ENCODE results near the gene MTA2.

The MTA2 gene

DNA sequence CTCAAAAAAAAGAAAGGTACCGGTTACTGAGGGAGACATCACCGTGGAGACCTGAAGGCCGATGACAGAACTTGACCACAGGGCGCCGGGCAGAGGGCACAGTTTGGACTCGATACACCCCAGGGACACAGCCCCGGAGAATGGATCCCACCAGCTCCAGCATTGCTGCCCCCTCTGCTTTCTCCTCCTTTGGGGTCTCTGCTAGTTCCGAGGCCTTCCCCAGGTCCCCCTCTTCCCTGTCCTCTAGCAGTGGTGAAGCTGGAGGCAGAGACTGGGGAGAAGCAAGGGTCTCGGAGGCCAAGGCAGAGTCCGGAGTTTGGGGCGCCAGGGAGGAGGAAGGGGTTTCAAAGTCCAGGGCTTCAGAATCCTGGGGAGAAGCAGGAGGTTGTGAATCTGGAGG, 23.1 kb downstream of the MTA2 start:
- Histone ChIP-seq H3K9me3 (no peaks in the 10 kb centered on the region), H3K36me3 (peaks cover under 1% of the 10 kb centered on the region; the same call in 1 of the 2 replicates), H3K4me3 (ENCODE audit: low read depth, low read length) (no peak overlapping the region), H3K4me1 (no peaks in the 10 kb centered on the region), H3K27me3 (no peaks in the 10 kb centered on the region)
- TF ChIP-seq, protein P1, sequence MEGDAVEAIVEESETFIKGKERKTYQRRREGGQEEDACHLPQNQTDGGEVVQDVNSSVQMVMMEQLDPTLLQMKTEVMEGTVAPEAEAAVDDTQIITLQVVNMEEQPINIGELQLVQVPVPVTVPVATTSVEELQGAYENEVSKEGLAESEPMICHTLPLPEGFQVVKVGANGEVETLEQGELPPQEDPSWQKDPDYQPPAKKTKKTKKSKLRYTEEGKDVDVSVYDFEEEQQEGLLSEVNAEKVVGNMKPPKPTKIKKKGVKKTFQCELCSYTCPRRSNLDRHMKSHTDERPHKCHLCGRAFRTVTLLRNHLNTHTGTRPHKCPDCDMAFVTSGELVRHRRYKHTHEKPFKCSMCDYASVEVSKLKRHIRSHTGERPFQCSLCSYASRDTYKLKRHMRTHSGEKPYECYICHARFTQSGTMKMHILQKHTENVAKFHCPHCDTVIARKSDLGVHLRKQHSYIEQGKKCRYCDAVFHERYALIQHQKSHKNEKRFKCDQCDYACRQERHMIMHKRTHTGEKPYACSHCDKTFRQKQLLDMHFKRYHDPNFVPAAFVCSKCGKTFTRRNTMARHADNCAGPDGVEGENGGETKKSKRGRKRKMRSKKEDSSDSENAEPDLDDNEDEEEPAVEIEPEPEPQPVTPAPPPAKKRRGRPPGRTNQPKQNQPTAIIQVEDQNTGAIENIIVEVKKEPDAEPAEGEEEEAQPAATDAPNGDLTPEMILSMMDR (IDR thresholded peaks at IDR 0.05; ENCODE audit: low read depth, low read length): no peak
- no peak for DNase-seq

DNA sequence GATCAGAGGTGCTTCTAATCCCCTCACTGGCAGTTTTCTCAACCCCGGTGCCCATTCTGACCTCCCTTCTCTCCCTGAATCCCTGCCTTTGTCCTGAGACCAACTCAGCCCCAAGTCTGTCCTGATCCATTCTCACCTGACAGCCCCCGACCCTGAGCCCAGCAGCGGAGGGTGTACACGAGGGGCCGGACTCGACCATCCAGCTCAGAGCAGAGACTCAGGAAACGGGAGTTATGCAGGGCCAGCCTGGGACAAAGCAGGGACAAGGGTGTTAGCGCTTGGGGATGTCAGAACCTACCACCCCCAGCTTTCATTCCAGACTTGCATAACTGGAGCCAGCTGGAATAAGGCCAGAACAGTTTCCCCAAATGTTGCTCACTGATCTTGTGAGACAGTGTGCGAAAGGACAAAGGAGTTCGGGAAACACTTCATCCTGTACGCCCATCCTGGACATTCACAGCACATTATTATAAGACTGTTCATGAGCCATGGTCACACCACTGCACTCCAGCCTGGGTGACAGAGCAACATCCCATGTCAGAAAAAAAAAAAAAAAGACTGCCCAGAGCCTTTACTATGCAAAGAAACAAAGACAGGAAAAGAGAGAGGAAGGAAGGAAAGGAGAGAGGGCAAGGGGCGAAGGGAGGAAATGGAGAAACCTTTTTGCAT, 24.5 kb downstream of the MTA2 start:
- DNase-seq: no peak
- no peak overlapping the region for H3K4me3 ChIP-seq (ENCODE audit: low read depth, low read length)
- TF ChIP-seq, protein P1 (IDR thresholded peaks at IDR 0.05; ENCODE audit: low read depth, low read length): no peak
- no peaks in the 10 kb centered on the region for H3K27me3 ChIP-seq
- no peaks in the 10 kb centered on the region for H3K9me3 ChIP-seq
- H3K36me3 ChIP-seq: peaks cover 9% of the 10 kb centered on the region
- no peaks in the 10 kb centered on the region for H3K4me1 ChIP-seq

DNA sequence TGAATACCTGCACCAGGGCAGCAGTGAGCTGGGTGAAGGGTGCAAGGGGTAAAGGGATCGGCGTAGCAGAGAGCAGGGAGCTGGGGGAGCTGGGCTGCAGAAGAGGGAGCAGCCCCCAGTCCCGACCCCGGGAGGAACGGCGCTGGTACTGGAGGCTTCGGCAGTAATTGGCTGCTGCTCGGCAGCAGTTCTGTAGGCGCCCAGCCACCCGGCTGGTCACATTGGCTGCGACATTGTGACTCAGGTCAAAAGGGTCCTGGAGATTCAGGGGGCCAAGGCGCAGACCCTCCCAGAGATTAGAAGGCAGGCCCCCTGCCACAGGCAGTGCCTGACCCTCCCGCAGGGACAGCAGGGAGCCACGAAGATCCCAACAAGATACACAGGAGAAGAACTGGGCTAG, 25.8 kb downstream of the MTA2 start:
- TF ChIP-seq, protein P1 (IDR thresholded peaks at IDR 0.05; ENCODE audit: low read depth, low read length): no peak
- H3K4me1 ChIP-seq: no peaks in the 10 kb centered on the region
- no peak overlapping the region for H3K4me3 ChIP-seq (ENCODE audit: low read depth, low read length)
- no peaks in the 10 kb centered on the region for H3K9me3 ChIP-seq
- H3K27me3 ChIP-seq: no peaks in the 10 kb centered on the region
- H3K36me3 ChIP-seq: peaks cover 23% of the 10 kb centered on the region
- no peak for DNase-seq

DNA sequence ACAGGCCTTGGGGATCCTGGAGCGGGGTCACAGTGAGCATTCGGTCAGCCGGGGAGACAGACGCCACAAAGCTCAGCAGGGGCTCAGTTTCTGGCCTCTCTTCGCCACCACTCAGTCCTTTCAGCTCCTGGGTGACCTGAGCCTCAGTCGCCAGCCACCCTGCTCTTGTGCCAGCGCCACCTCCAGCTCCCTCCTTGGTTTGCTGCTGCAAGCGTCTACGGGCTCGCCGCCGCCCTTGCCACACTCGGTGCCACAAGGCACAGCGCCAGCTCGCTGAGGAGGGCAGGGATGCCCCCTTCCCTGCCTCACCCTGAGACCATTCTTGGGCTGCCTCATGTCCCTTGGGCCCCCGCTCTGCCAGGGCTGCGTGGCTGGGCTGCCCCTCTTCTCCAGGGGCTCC, 26.5 kb downstream of the MTA2 start:
- no peak for DNase-seq
- Histone ChIP-seq H3K4me3 (ENCODE audit: low read depth, low read length) (peak overlapping the region; percentile 64), H3K36me3 (peaks cover 29% of the 10 kb centered on the region)

DNA sequence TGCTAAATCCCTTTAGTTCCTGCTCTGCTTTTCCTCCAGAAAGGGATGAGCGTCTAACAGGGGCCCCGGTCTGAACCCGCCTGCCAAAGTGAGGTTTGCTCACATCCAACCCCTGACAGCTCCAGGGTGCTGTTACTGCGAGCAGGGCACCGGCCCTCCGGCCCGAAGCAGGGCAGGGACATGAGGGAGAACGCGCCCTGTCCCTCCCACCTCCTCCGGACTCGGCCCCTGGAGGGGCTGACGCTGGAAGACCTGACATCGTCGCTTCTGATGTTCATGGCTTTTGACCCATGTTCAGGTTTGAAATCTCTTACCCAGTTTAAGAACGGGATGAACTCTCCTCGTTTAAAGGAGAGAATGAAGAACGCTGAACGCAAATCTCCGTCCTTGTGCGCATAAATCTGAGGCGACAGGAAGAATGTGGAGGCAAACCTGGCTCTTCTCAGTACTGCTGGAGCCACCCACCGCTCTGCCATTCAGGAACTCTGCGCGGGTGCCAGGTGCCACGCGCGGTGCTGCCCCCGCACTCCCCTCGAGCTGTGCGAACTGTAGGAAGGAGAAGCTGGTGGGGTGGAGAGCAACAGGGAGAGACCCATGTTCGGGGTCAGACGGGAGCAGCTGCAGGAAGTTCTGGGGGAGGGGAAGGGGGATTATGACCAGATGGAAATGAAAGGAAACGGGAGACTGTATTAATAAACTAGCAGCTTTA, 27.1 kb downstream of the MTA2 start:
- peaks cover 33% of the 10 kb centered on the region for H3K36me3 ChIP-seq
- DNase-seq: no peak
- TF ChIP-seq, protein P1 (IDR thresholded peaks at IDR 0.05; ENCODE audit: low read depth, low read length): no peak
- H3K4me1 ChIP-seq: no peaks in the 10 kb centered on the region
- no peaks in the 10 kb centered on the region for H3K27me3 ChIP-seq
- no peaks in the 10 kb centered on the region for H3K9me3 ChIP-seq
- peak overlapping the region; percentile 64 for H3K4me3 ChIP-seq (ENCODE audit: low read depth, low read length)

More for the DNA sequence above, 26.5 kb downstream of the MTA2 start:
- no peaks in the 10 kb centered on the region for H3K4me1 ChIP-seq
- H3K9me3 ChIP-seq: no peaks in the 10 kb centered on the region
- TF ChIP-seq, protein P1 (IDR thresholded peaks at IDR 0.05; ENCODE audit: low read depth, low read length): no peak
- H3K27me3 ChIP-seq: no peaks in the 10 kb centered on the region
